Activated T-cell treated with anti-CD3 and anti-CD28 coated beads for 1 hour (primary cell): ENCODE data around the gene TMEM19.
A peak's percentile ranks its signal among the peaks of the same experiment; 100 is the strongest.

Source experiments
- DNase-seq: peaks from one replicate; pipeline ENCODE4 v3.0.0-alpha.2; 2020; ENCODE audit warnings: low read depth

TMEM19 gene

DNA sequence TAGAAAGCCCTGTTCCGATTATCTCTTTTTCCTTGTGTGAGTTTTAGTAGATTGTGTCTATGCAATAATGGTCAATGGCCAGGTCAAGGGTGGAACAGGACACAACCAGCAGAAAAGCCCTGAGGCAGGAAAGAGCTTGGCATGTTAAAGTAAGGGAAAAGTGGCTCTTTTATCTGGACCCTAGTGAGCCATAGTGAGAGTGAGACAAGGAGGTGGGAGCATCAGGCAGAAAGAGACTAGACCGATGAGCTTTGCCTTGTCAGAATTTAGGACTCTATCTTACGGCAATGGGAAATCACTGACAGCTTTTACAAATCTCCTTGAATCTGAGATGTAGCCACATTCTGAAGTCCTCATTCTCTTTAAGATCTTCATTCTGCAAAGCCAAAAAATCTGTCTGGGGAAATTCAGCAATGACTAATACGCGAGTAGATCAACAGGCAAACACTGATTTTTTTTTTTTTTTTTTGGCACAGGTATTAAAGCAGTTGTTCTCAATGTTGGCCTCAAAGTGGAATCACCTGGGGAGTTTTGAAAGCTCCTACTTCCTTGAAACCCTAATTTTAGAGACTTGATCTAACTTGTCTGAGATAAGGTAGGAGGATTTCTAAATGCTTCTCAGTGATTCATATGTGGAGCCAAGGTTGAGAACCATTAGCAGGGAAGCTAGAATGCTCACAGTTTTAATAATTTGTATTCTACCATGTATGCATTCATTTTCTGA is 33.9 kb downstream of the TMEM19 start:
- DNase-seq: no peak

DNA sequence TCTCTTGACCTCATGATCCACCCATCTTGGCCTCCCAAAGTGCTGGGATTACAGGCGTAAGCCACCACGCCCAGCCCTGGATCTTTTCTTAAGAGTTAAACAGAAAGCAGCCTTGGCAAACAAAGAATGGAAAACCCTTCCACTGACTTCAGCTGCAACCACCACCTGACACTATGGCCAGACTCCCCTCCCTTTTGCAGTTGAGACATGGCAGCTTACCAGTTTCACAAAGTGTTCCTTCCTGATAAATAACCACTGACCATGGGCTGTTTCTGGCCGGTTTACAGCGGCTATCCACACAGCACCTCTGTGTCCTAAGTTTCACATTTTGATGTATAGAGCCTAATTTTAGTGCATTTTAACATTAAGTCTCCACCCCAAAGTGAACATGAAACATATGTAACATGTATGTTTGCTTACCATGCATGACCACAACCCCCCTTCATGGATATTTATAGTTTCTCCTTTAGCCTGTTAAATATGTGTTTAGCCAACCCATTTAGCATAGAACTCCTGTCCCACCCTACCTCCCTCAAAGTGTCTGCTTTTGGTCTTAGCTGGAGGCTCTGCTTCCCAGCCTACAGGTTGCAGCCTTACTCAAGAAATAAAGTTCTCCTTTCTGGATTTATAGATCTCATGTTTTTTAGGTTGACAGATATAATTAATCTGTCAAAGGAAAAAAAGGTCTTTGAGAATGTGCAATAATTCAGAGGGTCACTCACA is 36.1 kb downstream of the TMEM19 start:
- DNase-seq: no peak

DNA sequence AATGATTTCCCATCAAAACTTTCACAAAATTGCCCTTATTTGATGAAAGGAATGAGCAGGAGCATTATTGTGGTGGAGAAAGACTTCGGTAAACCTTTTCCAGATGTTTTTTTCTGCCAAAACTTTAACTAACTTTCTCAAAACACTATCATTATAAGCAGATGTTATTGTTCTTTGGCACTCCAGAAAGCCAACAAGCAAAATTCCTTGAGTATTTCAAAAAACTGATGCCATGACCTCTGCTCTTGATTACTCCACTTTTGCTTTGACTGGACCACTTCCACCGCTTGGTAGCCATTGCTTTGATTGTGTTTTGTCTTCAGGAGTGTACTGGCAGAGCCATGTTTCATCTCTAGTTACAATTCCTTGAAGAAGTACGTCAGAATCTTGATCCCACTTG is 39.1 kb downstream of the TMEM19 start:
- no peak for DNase-seq

DNA sequence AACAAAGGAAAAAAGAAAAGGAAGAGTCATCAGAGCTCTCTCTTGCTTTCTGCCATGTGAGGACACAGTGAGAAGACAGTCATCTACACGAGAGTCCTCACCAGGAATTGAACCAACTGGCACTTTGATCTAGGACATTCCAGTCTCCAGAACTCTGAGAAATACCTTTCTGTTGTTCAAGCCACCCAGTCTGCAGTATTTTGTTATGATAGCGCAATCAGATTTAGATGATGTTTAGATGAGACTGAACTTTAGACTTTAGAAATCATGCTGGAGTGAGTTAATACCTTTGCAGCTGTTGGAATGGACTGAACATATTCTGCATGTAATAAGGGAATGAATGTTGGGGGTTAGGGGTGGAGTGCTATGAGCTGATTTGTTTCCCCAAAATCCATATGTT is 40.7 kb downstream of the TMEM19 start:
- DNase-seq: no peak

DNA sequence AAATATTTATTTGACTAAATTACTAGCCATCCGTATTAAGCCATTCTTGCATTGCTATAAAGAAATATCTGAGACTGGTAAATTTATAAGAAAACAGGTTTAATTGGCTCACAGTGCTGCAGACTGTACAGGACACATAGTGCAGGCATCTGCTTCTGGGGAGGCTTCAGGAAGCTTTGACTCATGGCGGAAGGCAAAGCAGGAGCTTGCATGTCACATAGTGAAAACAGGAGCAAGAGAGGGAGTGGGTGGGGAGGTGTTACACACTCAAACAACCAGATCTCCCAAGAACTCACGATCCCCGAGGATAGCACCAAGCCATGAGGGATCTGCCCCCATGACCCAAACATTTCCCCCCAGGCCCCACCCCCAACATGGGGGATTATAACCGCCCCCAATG is 42.1 kb downstream of the TMEM19 start:
- DNase-seq: no peak

DNA sequence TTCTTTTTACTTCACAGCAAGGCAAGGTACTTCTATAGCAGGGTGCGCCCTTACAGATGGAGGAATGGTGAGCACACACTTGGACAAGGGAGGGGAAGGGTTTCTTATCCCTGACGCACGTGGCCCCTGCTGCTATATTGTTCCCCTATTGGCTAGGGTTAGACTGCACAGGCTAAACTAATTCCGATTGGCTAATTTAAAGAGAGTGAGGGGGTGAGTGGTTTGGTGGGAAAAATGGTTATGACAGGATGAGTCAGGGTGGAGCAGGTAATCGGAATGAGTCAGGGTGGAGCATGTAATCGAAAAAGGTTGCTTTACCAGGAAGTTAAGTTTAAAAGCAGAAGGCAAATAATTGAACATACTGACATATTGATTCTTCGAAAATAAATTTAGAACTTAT is 45.1 kb downstream of the TMEM19 start:
- no peak for DNase-seq

DNA sequence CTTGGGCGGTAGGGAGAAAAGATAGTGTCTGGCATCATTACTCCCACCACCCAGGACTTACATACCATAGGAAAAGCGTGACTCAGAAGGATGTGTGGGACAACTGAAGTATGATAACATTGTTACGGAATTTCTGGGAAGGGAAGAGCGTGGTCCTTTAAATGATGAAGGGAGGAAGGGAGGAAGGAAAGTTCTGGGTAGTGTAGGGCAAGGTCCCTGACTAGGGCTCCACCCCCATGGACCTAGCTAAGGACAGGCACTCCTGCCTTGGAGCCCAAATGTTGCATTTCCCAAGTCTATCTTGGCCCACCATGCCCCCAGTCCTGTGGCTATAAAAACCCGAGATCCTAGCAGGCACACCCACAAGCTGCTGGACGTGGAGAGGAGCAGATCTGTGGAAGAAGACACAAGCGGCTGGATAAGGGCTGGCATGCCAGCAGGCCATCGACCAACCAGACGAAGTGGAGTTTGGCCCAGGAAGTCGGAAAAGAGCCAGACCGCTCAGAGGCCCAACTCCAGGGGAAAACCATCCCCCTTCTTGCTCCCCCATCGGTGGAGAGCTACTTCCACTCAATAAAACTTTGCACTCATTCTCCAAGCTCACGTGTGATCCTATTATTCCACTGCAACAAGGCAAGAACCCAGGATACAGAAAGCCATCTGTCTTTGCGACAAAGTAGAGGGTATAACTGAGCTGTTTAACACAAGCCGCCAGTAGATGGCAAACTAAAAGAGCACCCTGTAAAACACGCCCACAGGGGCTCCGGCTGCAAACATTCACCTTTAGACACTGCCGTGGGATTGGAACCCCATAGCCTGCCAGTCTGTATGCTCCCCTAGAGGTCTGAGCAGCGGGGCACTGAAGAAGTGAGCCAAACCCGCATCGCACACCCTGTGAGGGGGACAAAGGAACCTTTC is 45.8 kb downstream of the TMEM19 start:
- no peak for DNase-seq

DNA sequence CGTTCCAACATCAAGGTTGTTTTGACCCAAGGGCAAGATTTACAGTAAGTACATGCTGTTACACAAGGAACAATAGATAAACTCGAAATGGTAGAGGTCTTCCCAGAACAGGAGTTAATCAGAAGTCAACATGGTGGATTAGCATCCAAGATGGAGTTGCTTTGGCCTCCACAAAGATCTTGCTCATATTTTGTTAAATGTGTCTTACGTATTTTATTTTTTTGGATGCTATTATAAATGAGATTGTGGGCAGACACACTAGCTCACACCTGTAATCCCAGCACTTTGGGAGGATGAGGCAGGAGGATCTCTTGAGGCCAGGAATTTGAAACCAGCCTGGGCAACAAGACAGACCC is 46.5 kb downstream of the TMEM19 start:
- DNase-seq: no peak

DNA sequence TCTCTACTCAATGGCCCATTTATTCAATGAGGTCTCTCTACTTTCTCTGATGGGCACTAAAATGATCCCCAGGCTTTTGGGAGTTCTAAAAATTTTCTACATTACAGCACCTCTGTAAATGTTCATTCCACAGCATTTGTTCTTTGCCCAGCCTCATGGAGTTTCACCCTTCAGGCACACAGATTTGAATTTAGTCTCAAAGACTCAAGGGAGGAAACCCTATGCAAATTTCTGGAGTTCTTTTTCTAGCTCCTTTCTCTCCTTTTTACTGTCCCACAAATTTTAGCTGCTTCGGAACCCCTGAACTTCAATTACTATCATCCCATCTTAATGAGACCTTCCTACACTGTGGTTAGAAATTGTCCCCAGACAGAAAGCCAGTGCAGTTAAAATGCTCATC is 51.3 kb downstream of the TMEM19 start:
- no peak for DNase-seq

DNA sequence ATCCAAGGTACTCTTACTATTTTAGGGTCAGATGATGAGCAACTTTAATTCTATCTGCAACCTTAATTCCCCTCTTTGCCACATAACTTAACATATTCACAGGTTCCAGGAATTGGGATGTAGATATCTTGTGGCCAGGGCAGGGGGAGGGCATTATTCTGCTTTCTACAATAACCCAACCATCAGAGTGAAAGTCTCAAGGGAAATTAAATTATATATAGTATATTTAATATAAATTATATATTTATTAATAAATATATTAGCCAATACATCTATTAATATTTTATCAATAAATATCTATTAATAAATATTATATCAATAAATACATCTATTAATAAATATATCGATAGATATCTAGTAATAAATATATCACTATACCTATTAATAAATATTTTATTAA is 57.1 kb downstream of the TMEM19 start:
- DNase-seq: no peak

DNA sequence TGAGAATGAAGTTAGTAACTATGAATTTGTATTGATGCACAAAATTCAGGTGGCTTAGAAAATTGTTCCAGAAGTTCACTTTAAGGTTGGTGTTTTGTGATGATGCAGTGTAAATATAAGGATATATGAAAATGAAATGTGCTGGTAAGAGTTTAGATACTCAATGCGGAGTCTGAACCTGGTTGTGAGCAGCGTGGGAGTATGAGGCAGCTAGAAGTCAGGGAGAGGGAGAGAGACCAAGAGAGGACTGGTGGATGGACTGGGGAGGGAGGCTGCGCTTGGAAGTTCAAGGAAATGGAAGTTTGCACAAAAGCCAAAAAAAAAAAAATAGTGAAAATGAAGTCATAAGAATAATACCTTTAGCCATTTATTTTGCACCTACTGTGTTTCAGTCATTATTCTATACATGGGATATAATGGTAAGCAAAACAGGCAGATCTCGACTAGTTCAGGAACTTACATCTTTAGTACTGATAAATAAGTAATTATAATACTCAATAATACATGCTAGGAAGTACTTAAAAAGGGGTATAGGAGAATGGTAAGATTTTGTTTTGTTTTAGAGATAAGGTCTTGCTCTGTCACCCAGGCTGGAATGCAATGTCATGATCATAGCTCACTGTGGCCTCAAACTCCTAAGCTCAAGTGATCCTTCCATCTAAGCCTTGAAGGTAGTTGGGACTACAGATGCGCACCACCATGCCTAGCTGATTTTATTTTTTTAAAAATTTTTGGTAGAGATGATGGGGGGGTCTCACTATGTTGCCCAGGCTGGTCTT is 58.8 kb downstream of the TMEM19 start:
- no peak for DNase-seq

DNA sequence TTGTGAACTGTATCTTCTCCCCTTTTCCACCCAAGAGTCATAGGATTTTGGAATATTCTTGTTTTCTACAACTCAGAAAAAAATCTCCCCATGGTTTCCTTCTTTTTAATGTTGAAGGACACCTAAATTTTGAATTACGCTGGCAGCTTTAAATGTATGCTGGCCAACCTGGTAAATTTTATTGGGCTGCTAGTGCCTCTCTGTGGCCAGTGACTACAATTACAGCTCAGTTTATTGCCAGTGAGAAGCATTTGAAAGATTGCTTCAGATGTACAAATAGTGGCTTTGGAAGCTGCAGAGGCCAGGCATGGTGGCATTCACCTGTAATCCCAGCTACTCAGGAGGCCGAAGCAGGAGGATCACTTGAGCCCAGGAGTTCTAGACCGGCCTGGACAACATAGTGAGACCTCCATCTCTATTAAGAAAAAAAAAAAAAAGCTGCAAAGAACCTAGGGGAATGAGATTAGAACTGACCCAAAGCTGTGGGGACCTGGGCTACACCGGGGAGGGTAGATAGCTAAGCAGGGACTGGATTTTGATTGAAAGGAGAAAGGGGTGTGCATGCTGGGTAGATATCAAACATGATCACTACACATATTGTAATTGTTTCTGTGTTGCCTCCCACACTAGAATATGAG is 61.2 kb downstream of the TMEM19 start:
- peak; percentile 26 for DNase-seq

DNA sequence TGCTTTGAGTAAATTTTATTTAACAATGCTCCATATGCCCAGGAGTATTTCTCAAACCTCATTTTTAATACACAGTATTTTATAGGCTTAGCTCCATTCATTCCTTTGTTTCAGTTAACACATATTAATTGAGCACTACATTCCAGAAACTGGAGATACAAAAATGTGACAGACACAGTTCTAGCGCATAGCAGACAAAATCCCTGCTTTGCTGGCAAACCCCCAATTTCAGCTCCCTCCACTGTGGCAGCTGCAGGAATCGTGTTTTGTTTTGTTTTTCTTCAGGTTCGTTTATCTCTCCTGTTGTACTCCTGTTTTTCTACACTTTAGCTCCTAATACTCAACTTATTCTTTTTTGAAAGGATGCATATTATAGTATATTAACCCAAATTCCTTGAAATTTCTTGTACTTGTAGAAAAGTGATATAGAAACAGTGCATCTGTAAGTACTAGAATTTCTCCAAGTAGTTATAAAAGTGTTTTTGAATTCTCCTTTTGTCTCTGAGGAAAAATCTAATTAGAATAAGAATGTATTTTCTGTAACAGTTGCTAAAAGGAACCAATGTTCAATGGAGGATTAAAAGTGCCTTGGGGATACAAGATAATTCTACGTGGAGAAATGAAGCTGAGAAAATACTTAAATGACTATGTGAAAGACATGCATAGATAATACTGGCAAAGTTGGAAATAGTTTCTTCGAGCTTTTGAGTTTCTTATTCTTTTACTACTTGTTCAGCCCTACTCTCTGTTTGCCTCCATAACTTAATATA is 62.4 kb downstream of the TMEM19 start:
- no peak for DNase-seq

DNA sequence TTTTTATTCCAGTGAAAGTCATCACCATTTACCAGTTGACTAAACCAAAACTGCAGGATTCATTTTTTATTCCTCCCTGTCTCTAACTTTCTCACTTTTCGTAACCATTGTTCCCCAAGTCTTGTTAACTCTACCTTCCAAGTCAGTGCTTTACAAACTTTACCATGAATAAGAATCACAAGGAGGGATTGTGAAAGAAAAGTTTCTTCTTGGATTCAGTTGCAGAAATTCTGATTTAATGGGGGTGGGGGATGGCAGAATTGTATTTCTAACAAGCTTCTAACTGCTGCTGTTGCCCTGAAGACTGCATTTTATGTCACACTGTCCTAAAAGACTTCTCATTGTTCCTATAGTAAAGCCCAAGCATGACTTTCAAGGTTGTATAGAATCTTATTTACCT is 63.8 kb downstream of the TMEM19 start:
- no peak for DNase-seq

DNA sequence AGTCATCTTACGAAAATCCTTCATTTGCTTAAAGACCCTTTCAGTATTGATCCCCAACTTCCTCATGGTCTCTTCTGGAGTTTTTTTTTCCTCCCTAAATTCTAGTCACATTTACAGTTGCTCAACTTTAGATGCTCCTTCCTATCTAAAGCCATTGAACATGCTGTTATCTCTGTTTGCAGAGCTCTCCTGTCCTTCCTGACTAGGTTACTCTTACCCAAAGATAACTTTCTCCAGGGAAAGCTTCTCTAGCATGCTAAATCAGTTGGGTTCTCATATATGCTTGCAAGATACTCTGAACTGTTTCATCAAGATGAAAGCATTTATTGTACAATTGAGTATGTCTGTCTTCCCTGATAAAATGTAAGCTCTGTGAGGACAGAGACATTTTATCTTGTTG is 67.0 kb downstream of the TMEM19 start:
- DNase-seq: no peak
